Ovary (tissue), 3 donors: ENCODE data around the gene MCUB.

Experiments used
- CTCF ChIP-seq, 3 donors: fragments of 450-650 bp in 2 of 3; fragments of 200-600 bp in 1 of 3; IDR thresholded peaks; one replicate each; pipeline versions ENCODE4 v1.5.1 to v1.8.0; 2016 to 2022; ENCODE audit warnings: antibody characterized with exemption in 3 of 3, mild to moderate bottlenecking in 1 of 3
- EP300 ChIP-seq: sonication (generic); formaldehyde crosslinking; IDR thresholded peaks from one replicate; pipeline ENCODE4 v1.6.1; 2017; ENCODE audit warnings: antibody characterized with exemption
- POLR2A ChIP-seq: fragments of 450-650 bp; IDR thresholded peaks from one replicate; pipeline ENCODE4 v1.6.1; 2017; ENCODE audit warnings: antibody characterized with exemption, mild to moderate bottlenecking, moderate library complexity
- donor health status: DM: no; HTN: no; CAD: no.

- TF ChIP-seq CTCF (IDR thresholded peaks at IDR 0.05), result no peak
- TF ChIP-seq POLR2A, result no peak
- TF ChIP-seq EP300, result no peak
Measured at GRCh38 chr4:109572154-109572553, 12.1 kb downstream of the MCUB start.
